ENCODE measurements around the gene STAT1.
"Not testable (repeated sequence)": the region's sequence is repeated elsewhere in the genome, so short reads cannot be mapped to it uniquely, and the experiment has no call there.

Gene STAT1

DNA sequence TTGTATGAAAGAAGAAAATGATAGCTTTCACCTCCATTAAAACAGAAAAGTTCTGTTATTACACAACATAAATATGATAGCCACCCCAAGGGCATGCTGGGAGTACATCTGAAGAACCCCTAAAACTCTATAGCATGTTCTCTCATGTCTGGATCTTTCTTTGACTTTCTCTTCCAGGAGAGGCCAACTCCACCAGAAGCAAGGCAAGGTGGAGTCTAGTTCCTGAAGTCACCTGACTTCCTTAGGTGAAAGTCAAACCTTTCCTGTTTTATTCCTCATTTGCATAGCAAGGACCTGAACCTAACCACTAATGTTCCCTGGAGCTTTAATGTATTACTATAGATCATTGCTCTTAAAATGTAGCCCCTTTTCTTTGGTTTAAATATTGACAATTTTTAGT lies 5.7 kb downstream of the STAT1 start:
- Mint-ChIP-seq H3K36me3 (peaks cover 30 to 48% of the 10 kb centered on the region in 2 donors), H3K9me3 (peaks cover 4 to 10% of the 10 kb centered on the region in 2 donors), H3K27ac (no peak overlapping the region), H3K27me3 (no peaks in the 10 kb centered on the region), H3K4me3 (no peak overlapping the region), H3K4me1 (peaks cover 5 to 10% of the 10 kb centered on the region in 2 donors)
- DNase-seq (no peak), ATAC-seq (replicated peaks) (no peak)

- ATAC-seq (replicated peaks) = no peak
- H3K4me3 Mint-ChIP-seq = no peak overlapping the region
- H3K27ac Mint-ChIP-seq = no peak overlapping the region
- peaks cover 37 to 55% of the 10 kb centered on the region in 2 donors for H3K36me3 Mint-ChIP-seq
- peaks cover 5 to 10% of the 10 kb centered on the region in 2 donors for H3K4me1 Mint-ChIP-seq
- DNase-seq = no peak
- H3K27me3 Mint-ChIP-seq = no peaks in the 10 kb centered on the region
- peaks cover 4 to 10% of the 10 kb centered on the region in 2 donors for H3K9me3 Mint-ChIP-seq
Observed at GRCh38 chr2:191006997-191007783, 6.8 kb downstream of the STAT1 start.

DNA sequence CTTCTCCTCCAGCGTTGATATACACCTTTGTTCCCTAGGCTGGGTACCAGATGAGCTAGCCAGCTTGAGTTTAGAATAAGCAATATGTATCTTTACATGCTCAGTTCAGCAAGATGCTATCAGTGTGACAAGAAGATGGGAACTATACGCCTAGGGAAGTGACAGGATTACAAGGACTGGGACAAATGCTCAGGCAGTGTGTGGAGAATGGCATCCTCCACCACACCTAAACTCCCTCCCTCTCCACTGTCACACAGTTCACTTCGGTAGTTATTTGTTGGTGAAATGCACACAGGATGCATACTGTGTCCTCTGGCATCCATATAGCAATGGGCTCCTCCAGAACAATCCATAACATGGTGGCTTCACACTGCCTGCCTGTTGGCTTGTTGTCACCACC lies 7.7 kb downstream of the STAT1 start:
- peaks cover 4 to 10% of the 10 kb centered on the region in 2 donors for H3K9me3 Mint-ChIP-seq
- H3K36me3 Mint-ChIP-seq = peaks cover 41 to 59% of the 10 kb centered on the region in 2 donors
- no peaks in the 10 kb centered on the region for H3K27me3 Mint-ChIP-seq
- H3K4me3 Mint-ChIP-seq = no peak overlapping the region
- no peak for ATAC-seq (replicated peaks)
- no peak overlapping the region for H3K27ac Mint-ChIP-seq
- peaks cover 5 to 8% of the 10 kb centered on the region in 2 donors for H3K4me1 Mint-ChIP-seq
- no peak for DNase-seq

DNA sequence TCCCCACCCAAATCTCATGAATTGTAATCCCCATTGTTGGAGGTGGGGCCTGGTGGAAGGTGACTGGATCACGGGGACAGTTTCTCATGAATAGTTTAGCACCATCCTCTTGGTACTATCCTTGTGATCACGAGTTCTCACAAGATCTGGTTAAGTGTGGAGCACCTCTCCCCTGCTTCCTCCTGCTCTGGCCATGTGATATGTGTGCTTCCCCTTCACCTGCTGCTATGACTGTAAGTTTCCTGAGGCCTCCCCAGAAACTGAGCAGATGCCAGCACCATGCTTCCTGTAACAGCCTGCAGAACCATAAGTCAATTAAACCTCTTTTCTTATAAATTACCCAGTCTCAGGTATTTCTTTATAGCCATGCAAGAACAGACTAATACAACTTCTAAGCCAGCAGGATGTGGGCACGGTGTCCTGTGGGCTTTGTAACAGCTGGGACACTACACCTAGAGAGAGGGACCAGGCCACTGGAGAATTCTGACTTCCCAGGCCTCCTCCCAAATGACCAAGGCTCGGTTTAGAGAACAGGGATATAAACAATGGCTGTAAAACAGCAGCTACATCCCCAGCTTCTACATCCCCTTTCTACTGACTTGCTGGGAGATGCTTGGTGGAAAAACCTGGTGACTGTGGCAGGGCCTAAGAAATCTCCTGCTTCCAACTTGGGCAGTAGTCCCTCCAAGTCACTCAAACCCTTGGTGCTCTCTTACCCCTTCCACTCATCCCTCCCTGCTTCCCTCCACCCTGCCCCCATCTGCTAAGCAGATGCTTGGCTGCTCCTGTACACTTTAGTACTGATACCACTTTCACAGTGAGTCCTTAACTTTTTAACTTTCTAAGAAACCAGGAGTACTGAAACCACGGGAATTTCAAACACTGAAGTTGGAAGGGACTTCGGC lies 10.3 kb downstream of the STAT1 start:
- Mint-ChIP-seq H3K9me3 (peaks cover 4 to 10% of the 10 kb centered on the region in 2 donors), H3K4me1 (peaks cover 0 to 8% of the 10 kb centered on the region in 2 donors), H3K36me3 (peaks cover 49 to 69% of the 10 kb centered on the region in 2 donors), H3K27ac (no peak overlapping the region), H3K27me3 (no peaks in the 10 kb centered on the region), H3K4me3 (no peak overlapping the region)
- ATAC-seq (replicated peaks) (no peak), DNase-seq (no peak)

- Mint-ChIP-seq H3K4me3 (no peak overlapping the region), H3K4me1 (peaks cover 8 to 11% of the 10 kb centered on the region in 2 donors), H3K9me3 (peaks cover 4 to 10% of the 10 kb centered on the region in 2 donors), H3K27me3 (no peaks in the 10 kb centered on the region), H3K36me3 (peaks cover 59 to 72% of the 10 kb centered on the region in 2 donors), H3K27ac (no peak overlapping the region)
- DNase-seq (no peak), ATAC-seq (replicated peaks) (no peak)
Observed at GRCh38 chr2:191001624-191002023, 12.3 kb downstream of the STAT1 start.

GRCh38 chr2:191001032-191001431 lies 12.9 kb downstream of the STAT1 start:
- peaks cover 65 to 72% of the 10 kb centered on the region in 2 donors for H3K36me3 Mint-ChIP-seq
- no peak overlapping the region for H3K4me3 Mint-ChIP-seq
- no peak for DNase-seq
- peaks cover 4 to 10% of the 10 kb centered on the region in 2 donors for H3K9me3 Mint-ChIP-seq
- H3K27me3 Mint-ChIP-seq = no peaks in the 10 kb centered on the region
- peaks cover 8 to 11% of the 10 kb centered on the region in 2 donors for H3K4me1 Mint-ChIP-seq
- peak overlapping the region; percentile 16 for H3K27ac Mint-ChIP-seq
- no peak for ATAC-seq (replicated peaks)

GRCh38 chr2:190999949-191000665 lies 13.9 kb downstream of the STAT1 start:
- no peaks in the 10 kb centered on the region for H3K27me3 Mint-ChIP-seq
- peaks cover 8 to 16% of the 10 kb centered on the region in 2 donors for H3K4me1 Mint-ChIP-seq
- no peak for DNase-seq
- ATAC-seq (replicated peaks) = no peak
- H3K9me3 Mint-ChIP-seq = peaks cover 9 to 16% of the 10 kb centered on the region in 2 donors
- peaks cover 72 to 76% of the 10 kb centered on the region in 2 donors for H3K36me3 Mint-ChIP-seq
- H3K27ac Mint-ChIP-seq = peak overlapping the region; percentile 47
- H3K4me3 Mint-ChIP-seq = no peak overlapping the region

DNA sequence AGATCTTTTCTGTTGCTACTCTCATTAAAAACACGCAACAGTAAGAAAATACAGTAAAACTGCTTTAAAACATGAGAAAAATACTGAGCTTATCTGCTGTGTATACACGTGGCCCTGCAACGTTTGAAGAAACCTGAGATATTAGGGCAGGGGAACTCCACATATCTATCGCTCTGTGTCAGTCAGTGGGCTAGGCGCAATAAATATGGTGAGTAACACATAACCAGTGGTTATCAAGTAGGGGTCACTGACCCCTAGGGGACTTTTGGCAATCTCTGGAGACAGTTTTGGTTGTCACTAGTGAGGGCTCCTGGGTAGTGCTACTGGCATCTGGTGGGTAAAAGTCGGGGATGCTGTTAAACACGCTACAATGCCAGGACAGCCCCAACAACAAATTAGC lies 14.9 kb downstream of the STAT1 start:
- DNase-seq (no peak), ATAC-seq (replicated peaks) (no peak)
- Mint-ChIP-seq H3K4me3 (no peak overlapping the region), H3K27ac (no peak overlapping the region), H3K36me3 (peaks cover 71 to 75% of the 10 kb centered on the region in 2 donors), H3K9me3 (peaks cover 10 to 16% of the 10 kb centered on the region in 2 donors), H3K4me1 (peaks cover 8 to 14% of the 10 kb centered on the region in 2 donors), H3K27me3 (no peaks in the 10 kb centered on the region)

- no peak for ATAC-seq (replicated peaks)
- Mint-ChIP-seq H3K4me3 (no peak overlapping the region), H3K9me3 (peaks cover 7 to 10% of the 10 kb centered on the region in 2 donors), H3K4me1 (peaks cover 8 to 14% of the 10 kb centered on the region in 2 donors), H3K27me3 (no peaks in the 10 kb centered on the region), H3K36me3 (peaks cover 68 to 74% of the 10 kb centered on the region in 2 donors), H3K27ac (peak overlapping the region; percentile 72)
- DNase-seq = no peak
Observed at GRCh38 chr2:190997526-190998113, 16.4 kb downstream of the STAT1 start.

GRCh38 chr2:190996947-190997346 lies 17.0 kb downstream of the STAT1 start:
- DNase-seq (no peak), ATAC-seq (replicated peaks) (peak; percentile 46 to 64)
- peak overlapping the region; percentile 72 for H3K27ac Mint-ChIP-seq
- peaks cover 8 to 14% of the 10 kb centered on the region in 2 donors for H3K4me1 Mint-ChIP-seq
- H3K36me3 Mint-ChIP-seq = peaks cover 66 to 70% of the 10 kb centered on the region in 2 donors
- H3K9me3 Mint-ChIP-seq = peaks cover 7 to 10% of the 10 kb centered on the region in 2 donors
- H3K4me3 Mint-ChIP-seq = no peak overlapping the region
- no peaks in the 10 kb centered on the region for H3K27me3 Mint-ChIP-seq

- DNase-seq (no peak), ATAC-seq (replicated peaks) (peak; percentile 66 to 75)
- no peak overlapping the region for H3K4me3 Mint-ChIP-seq
- H3K27me3 Mint-ChIP-seq = no peaks in the 10 kb centered on the region
- H3K27ac Mint-ChIP-seq = peak overlapping the region; percentile 72
- H3K4me1 Mint-ChIP-seq = peaks cover 8 to 14% of the 10 kb centered on the region in 2 donors
- H3K36me3 Mint-ChIP-seq = peaks cover 66 to 69% of the 10 kb centered on the region in 2 donors
- peaks cover 7 to 10% of the 10 kb centered on the region in 2 donors for H3K9me3 Mint-ChIP-seq
Observed at GRCh38 chr2:190996338-190996946, 17.5 kb downstream of the STAT1 start.

DNA sequence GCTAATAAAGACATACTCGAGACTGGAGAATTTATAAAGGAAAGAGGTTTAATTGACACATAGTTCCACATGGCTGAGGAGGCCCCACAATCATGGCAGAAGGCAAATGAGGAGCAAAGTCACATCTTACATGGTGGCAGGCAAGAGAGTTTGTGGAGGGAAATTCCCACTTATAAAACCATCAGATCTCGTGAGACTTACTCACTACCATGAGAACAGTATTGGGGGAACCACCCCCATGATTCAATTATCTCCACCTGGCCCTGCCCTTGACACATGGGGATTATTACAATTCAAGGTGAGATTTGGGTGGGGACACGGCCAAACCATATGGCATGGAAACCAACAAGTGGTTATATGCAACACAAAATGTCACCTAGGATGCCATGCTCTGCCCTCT lies 18.7 kb downstream of the STAT1 start:
- ATAC-seq (replicated peaks); H3K27me3 Mint-ChIP-seq; DNase-seq; H3K4me3 Mint-ChIP-seq: not testable (repeated sequence)
- H3K27ac Mint-ChIP-seq = peak overlapping the region; percentile 7
- peaks cover 8 to 11% of the 10 kb centered on the region in 2 donors for H3K4me1 Mint-ChIP-seq
- peaks cover 60 to 66% of the 10 kb centered on the region in 2 donors for H3K36me3 Mint-ChIP-seq
- peaks cover 7 to 10% of the 10 kb centered on the region in 2 donors for H3K9me3 Mint-ChIP-seq

DNA sequence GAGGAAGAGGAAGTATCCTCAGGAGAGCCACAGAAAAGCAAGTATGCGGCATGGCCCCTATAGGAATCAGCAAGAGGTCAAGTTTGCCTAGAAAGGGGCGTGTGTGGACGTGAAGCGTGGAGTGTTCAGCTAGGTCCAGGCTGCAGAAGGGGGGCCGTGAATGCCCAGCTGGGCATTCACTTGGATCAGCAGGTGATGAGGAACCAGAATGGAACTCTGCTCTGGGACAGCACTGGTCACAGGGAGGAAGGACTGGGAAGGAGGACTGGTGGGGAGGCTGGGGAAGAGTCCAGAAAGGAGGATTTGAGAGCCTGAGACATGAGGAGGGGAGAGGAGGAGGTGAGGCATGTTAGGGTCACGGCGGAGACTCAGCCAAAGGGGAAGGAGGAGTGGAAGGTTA lies 19.8 kb downstream of the STAT1 start:
- Mint-ChIP-seq H3K4me1 (peaks cover 8 to 11% of the 10 kb centered on the region in 2 donors), H3K27ac (no peak overlapping the region), H3K36me3 (peaks cover 56 to 64% of the 10 kb centered on the region in 2 donors), H3K4me3 (no peak overlapping the region), H3K27me3 (no peaks in the 10 kb centered on the region), H3K9me3 (peaks cover 7 to 10% of the 10 kb centered on the region in 2 donors)
- DNase-seq (no peak), ATAC-seq (replicated peaks) (no peak)

Measured in stimulated activated naive B cell treated with anti-CD40 and anti-IgM and Interleukin-4, amounts not matched to agents 10 μg/mL and 1 μg/mL and 100 μg/mL, for 72 hours (primary cell).